Liver (tissue), 3 donors: ENCODE measurements around the gene OFD1.

Source experiments
- EGR1 ChIP-seq, 2 donors: IDR thresholded peaks; 2 replicates each; pipeline ENCODE4 v1.6.1; 2016 to 2018; ENCODE audit warnings: antibody characterized with exemption in 2 of 2, low read depth in 2 of 2
- TF ChIP-seq, protein P1 (sequence below): fragments of 150-350 bp; IDR thresholded peaks from 2 replicates; pipeline ENCODE4 v1.5.1; 2017; ENCODE audit warnings: improper control_type of control experiment, low read depth, low read length; ENCODE audit not compliant: missing input control
- TF ChIP-seq, protein P2 (sequence below): IDR thresholded peaks from 2 replicates; pipeline ENCODE4 v1.6.1; 2016; ENCODE audit warnings: antibody characterized with exemption
- donor health status: healthy.
- donor health status: healthy.

DNA sequence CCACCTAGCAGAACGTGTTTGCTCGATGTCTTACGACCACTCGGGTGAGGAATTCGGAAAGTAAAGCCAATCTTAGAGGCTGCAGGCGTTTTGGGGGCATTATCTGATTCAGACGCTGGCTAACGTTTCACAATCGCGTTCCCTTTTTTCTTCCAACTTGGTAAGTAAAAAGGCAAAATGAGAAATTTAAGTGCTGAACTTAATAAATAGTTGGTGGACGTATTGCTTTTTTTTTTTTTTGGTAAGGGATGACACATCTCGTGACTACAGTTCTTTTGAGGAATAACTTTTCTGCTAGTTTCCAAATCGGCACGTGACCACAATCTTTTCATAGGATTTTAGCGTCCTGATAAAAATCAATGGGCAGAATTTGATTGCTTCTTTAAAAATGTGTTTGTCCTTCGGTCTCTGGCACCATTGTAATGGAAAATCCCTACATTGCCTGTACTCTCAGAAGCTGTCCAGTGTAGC is 44.8 kb upstream of the OFD1 start:
- TF ChIP-seq, protein P1, sequence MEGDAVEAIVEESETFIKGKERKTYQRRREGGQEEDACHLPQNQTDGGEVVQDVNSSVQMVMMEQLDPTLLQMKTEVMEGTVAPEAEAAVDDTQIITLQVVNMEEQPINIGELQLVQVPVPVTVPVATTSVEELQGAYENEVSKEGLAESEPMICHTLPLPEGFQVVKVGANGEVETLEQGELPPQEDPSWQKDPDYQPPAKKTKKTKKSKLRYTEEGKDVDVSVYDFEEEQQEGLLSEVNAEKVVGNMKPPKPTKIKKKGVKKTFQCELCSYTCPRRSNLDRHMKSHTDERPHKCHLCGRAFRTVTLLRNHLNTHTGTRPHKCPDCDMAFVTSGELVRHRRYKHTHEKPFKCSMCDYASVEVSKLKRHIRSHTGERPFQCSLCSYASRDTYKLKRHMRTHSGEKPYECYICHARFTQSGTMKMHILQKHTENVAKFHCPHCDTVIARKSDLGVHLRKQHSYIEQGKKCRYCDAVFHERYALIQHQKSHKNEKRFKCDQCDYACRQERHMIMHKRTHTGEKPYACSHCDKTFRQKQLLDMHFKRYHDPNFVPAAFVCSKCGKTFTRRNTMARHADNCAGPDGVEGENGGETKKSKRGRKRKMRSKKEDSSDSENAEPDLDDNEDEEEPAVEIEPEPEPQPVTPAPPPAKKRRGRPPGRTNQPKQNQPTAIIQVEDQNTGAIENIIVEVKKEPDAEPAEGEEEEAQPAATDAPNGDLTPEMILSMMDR: no peak
- TF ChIP-seq, protein P2, sequence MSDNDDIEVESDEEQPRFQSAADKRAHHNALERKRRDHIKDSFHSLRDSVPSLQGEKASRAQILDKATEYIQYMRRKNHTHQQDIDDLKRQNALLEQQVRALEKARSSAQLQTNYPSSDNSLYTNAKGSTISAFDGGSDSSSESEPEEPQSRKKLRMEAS: no peak
- no peak for TF ChIP-seq EGR1 (IDR thresholded peaks at IDR 0.05; ENCODE audit: low read depth in 2 of 2)
